GM21825 (cell line): ENCODE data around the gene CAMK1.

Experiments
- ATAC-seq: cut with Tn5 transposase; IDR thresholded peaks from one replicate; pipeline ENCODE4 v1.9.1; 2021; ENCODE audit warnings: mild to moderate bottlenecking, moderate library complexity; ENCODE audit not compliant: unreplicated experiment

The CAMK1 gene

DNA sequence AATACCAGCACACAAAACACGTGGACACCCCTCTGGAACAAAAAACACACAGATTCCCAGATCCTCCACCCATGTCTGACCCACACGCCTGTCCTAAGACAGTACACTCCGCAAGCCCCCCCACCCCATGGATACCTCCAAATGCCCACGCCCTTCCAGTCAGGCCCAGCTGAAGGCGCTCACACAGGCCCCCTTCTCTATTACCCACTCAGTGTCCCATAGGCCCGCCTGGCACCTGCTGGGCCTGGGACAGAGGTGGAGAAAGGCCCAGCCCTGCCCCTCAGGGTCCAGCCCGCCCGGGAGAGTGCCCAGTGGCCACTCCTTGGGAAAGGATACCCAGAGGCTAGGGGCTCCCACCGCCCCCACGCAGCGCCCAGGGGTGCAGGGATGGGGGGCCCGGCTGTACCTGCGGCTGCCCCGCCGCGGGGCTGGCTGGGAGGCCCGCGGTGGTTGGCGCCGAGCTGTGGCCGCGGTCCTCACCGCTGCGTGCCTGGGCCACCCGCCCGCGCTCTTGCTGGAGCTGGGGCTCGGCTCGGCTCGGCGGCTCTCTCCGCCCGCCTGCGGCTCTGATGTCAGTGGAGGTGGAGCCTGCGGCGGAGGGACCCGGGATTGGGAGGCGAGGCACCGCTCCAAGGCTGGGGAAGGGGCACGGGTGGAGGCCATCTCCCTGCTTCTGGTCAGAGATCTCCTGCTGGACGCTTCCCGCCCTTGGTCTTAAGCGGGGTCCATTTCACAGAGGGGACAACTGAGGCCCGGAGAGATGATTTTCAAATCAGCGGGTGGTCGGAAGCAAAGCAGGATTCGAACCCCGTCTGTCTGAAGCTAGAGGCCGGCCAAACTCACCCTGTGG lies at the start of gene CAMK1:
Gene CAMK1, minus strand, starts transcription at position 522 of the 850 bp plus-strand sequence. CDS start 2,198 bp downstream, outside the sequence.
- ATAC-seq = no peak

DNA sequence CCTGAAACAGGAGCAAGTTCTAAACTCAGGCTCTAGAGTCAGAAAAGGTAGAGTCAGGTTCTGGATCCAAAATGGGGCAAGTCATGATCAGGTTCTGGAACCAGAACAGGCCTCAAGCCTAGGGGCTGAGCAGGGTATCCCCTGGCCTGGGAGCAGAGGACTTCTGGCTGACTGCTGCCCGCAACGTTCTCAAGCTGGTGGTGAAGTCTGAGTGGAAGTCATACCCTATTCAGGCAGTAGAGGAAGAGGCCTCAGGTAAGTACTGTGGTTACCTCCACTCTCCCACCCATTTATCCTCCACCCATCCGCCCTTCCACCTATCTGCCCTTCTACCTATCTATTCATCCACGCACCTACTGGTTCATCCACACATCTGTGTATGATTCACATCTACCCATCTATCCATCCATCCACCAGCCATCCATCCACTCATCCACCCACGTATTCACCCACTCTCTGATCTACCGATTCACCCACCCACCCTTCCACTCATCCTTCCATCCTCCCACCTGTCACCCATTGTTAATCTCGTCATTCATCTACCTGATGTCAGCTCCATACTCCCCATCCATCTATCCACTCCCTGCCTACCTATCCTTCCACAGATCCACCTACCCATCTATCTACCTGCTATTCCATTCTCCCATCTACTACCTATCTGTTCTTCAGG lies 49.1 kb upstream of the CAMK1 start:
- no peak for ATAC-seq

DNA sequence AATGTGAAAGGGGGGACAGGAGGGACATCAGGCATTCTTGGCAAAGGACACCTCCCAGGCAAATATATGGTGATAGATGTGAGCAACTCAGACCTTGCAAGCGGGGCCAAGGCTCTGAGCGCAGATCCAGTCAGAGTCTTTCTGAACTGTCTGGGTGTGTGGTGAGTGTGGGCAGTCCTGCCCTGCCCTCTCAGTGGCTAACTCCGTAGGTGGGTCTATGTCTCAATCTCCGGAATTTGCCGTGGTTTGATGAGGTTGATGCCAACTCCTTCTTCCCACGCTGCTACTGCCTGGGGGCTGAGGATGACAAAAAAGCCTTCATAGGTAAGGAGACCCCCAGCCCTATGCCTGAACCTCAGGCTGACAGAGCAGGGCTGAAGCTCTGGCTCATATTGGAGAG lies 47.7 kb upstream of the CAMK1 start:
- no peak for ATAC-seq

DNA sequence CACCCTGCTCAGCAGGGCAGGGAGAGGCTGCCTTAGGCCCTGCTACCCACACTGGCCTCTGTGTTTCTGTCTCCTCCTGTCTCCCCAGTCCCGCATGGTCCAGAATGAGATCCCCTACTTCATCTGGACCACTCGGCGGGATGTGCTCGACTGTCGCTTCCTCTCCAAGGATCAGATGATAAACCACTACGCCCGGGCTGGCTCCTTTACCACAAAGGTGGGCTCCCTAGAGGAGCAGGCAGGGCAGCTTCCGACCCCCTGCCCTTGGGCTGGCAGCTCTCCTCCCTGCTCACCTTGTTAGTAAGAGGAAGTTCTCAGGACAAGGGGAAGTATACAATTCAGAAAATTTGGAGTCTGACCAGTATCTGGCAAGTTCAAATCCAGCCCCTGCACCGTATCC lies 46.2 kb upstream of the CAMK1 start:
- no peak for ATAC-seq

DNA sequence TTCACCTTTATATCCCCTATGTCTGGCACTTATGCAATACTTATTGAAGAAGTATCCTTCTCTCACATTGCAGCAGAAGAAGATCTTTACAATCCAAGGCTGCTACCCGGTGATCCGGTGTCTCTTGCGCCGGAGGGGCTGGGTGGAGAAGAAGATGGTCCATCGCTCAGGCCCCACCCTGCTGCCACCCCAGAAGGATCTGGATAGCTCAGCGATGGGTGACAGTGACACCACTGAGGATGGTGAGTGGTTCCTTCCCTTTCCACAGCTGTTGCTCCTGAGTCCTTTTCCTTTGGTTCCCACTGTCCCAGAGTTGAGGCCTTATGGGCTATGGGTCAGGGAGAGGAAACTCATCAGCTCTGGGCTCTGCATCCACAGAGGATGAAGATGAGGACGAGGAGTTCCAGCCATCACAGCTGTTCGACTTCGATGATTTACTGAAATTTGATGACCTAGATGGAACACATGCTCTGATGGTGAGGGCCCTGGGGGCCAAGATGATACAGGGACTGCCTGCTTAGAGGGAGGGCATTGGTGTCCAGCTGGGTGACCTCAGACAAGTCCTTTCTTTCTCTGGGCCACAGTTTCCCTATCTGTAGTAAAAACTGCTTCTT lies 43.2 kb upstream of the CAMK1 start:
- ATAC-seq = no peak

DNA sequence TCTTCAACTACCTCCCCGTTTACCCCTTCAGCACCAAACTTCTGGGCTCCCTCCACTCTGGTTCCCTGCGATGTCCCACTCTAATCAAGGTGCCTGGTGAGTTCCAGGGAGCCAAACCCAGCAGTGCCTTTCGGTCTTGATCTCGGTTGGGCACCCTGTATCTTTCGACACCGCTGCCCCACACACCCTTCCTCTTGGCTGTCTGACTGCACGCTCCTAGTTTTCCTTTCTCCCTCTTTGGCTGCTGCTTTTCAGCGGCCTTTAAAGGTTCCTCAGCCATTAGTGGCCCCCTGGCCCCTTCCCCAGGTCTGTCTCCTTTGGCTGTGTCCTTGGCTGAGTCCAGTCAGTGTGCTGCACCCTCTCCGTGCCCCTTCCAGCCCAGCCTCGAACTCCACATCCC lies 41.1 kb upstream of the CAMK1 start:
- no peak for ATAC-seq

DNA sequence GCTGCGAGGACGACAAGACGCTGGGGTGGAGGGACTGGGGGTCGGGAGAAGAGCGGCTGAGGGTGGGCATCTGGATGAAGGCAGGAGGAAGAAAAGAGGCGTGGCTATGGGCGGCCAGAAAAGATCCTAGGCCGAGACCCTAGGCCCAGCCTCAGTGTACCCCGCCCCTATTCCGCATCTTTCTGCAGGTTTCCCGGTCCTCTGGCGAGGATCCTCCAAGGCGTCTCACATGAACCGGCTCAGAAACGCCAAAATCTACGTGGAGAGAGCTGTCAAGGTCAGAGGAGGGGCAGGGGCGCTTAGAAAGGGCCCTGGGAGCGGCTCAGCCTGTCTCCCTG lies 40.7 kb upstream of the CAMK1 start:
- ATAC-seq = no peak

DNA sequence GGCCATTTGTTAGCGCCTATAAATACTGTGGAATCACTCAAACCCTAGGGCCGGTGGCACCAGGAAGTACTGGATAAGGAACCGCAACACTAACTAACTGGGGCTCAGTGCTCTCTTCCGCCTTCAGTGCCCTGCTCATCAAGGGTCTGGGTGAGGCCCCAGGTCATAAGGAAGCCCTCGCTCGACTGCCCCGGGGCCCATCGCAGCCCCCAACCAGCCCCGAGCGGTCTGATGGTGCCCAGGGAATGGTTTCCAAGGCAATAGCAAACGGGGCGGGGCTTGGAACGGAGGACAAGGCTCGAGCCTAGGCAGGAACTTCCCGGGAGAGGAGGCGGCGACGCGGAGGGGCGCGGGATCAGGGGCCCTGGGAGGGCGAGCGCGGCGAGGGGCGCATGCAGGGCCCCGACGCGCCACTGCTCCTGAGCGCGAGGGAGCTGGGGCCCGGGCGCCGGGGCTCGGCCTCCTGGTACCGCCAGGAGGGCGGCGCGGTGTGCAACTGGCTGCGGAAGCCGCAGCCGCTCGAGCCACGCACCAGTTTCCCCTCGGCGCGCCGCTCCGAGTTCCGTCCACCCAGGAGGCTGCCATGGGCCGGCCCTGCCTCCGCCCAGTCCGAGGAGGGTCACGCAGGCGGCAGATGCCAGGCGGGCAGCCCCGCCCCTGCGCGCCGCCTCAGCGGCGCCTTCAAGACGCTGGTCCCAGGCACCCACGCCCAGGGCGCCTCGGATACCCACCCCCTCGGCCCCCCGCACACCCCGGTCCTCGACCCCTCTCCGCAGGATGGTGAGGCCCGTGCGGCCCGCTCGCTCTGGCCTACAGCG lies 40.1 kb upstream of the CAMK1 start, which contains the start of gene TTLL3:
Gene TTLL3, plus strand, starts transcription at position 648 of the 818 bp plus-strand sequence. CDS start 400 bp downstream, outside the sequence.
- peak; percentile 40 for ATAC-seq

DNA sequence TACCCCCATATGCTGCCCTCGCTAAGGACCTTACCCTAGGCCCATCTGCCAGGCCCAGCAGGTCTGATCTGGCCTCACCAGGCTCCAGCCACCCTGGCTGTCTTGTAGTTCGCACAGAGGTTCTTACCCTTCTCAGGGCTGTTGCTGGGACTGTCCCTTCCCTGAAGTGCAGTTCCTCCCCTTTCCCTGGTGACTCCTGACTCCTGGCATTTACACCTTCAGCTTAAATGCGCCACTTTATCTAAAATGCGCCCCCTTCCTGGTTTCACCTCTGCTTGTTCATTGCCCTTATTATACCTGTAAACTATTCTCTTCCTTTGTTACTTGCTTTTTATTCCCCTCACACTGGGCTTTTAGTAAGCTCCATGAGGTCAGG lies 39.5 kb upstream of the CAMK1 start:
- no peak for ATAC-seq

DNA sequence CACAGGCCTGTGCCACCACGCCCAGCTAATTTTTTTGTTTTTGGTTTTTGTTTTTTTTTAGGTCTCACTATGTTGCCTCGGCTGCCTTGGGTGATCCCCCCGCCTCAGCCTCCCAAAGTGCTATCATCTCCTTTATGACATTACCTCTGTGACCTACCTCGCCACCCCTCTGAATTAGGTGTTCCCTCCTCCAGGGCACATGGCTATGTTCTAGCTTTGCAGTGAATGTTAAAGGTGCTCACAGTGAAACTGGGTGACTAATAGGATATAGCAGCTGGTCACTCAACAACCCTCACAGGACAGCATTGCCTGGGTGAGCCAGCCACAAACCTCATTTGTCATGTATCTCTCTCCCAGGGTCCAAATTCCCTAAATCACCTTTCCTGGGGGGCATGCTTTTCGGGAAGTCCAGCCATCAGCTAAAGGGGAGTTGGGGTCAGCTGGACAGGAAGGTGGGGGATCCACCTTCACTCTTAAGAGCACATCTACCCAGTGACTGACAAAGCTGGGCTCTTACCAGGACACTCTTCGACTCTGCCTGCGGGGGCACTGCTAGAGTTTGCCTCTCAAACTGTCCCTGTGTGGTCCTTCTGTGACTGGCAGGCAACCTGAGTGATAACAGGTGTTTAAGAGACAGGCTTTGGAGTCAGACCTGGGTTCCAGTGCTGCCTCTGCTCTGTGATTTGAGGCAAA lies 38.7 kb upstream of the CAMK1 start:
- ATAC-seq = peak; percentile 43

DNA sequence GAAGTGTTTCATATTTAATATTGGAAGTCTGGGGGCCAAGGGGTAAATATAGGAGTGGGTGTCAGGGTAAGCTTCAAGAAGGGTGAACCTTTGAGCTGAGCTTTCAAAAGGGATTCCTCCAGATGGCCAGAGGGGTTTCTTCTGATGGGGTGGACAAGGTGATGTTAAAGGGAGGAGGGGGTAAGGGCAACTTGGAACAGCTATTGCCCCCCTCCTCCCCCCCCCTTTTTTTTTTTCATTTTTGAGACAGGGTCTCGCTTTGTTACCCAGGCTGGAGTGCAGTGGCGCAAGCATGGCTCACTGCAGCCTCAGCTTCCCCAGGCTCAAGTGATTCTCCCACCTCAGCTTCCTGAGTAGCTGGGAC lies 38.2 kb upstream of the CAMK1 start:
- no peak for ATAC-seq

DNA sequence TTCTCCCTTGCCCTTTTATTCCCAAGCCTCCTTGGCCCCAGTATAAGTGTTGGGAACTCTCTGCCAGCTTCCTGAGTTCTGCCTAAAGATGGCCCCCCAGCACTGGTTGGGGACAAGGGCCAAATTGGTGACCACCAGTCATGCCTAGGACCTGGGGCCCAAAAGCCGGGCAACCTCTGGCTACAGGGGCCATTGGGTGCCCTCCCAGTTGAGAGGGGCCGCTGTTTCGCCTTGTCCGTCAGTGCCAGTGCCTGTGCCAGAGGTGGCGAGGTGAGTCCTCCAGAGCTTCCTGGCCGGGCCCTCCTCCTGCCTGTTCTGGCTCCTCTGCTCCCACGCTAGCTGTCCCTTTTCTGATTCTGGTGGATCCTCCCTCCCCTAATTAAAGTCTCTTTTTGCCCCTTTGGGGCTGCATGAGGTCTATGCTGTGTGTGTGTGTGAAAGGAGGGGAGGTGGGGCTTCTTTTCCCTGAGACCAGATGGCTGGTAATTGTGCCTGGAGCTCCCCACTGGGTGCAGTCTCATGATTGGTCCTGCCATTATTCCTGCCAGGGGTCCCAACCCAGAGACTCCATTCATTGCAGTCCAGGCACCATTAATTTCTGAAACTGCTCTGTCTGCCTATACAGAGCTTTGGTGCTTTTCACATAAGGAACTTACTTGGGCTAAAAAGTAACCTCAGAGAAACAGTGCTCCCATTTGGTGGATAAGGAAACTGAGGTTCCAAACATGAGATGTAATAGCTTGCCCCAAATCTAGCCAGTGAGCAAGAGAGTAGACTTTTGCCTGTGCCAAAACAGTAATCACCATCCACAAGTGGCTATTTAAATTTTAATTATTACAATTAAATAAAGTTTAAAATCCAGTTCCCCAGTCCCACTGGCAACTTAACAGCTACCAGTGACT lies 37.2 kb upstream of the CAMK1 start:
- ATAC-seq = no peak

DNA sequence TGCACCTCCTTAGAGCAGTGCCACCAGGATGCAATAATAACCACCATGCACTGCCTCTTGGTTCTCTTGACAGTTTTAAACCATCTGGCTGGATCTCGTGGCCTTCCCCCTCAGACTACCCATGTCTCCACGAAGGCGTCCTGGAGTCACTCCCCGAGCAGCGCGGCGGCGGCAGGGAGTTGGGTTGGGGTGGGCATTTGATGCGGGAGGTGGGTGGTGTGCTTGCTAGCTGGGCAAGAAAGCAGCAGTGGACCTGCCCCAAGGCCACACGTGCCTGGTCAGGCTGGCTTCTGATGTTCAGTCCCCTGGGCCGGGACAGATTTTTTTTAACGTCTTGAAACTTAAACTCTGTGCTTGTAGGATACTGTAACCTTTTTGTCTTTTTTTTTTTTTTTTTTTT lies 36.4 kb upstream of the CAMK1 start:
- ATAC-seq = no peak

DNA sequence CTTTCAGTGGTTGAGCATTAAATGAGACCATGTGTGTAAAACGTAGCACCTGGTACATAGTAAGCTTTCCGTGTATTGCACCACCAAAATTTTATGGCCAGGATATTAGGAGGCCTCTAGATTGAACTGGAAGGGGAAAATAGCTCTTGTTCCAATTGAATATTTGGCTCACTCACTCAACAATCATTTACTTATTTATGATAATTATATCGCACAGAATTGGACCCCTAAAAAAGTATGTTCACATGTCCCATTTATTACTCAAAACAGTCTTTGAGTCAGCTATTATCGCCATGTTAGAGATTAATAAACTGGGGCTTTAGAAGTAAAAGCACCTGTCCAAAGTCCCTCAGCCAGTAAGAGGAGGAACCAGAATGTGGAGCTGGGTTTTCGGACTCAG lies 35.2 kb upstream of the CAMK1 start:
- ATAC-seq = no peak

DNA sequence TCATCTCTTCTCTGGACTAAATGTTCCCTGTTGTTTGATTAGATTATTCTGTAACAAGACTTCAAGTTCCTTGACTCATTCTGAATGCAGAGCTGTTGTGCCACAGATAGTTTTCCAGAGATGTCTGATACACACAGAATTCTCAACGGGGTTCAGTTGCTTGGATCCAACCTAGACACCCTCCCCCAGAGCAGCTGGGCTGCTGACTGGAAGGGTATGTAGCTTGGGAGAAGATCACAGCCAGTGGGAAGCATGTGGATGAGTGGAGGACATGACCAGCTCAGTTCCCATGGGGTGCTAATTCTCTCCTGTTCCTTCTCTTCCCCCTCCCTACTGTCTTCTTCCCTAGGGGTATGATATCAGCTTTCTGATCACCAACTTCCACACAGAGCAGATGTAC lies 33.7 kb upstream of the CAMK1 start:
- no peak for ATAC-seq

DNA sequence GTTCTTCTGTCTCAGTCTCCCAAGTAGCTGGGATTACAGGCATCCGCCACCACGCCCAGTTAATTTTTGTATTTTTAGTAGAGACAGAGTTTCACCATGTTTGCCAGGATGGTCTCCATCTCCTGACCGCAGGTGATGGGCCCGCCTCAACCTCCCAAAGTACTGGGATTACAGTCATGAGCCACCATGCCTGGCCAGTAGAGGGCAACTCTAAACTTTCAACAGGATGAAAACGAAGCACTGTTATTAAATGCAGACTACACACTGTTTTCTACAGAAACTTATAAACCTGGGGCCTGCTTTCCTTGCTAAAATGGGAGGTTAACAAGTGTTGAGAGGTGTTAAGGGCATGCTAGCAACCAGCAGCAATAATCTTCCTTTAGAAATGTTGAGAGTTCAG lies 30.8 kb upstream of the CAMK1 start:
- no peak for ATAC-seq

DNA sequence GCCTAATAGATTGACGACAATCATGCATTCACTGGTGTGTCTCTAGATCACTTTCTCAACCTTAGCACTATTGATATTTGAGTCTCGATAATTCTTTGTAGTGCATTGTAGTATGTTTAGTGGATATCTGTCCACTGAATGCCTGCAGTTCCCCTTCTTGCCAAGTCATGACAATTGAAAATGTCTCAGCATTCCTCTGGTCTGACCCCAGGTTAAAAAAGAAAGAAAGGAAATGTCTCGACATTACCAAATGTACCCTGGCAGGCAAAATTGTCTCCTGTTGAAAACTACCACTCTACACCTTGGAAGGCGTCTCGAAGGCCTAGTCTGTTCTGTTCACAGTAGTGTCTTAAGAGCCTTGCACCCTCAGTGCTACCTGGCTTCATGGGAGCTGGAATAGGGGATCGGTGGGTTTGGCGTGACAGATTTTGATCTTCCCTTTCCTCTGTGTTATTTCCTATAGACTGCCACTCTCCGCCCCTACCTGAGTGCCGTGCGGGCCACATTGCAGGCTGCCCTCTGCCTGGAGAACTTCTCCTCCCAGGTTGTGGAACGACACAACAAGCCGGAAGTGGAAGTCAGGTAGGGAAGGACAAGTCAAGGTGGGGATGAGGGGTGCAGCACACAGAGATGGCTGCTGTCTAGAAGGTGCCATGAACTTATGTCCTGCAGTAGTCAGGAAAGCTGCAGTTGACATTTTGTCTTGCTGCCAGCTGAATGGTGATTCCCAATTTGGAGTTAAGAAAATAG lies 27.6 kb upstream of the CAMK1 start:
- ATAC-seq = no peak

DNA sequence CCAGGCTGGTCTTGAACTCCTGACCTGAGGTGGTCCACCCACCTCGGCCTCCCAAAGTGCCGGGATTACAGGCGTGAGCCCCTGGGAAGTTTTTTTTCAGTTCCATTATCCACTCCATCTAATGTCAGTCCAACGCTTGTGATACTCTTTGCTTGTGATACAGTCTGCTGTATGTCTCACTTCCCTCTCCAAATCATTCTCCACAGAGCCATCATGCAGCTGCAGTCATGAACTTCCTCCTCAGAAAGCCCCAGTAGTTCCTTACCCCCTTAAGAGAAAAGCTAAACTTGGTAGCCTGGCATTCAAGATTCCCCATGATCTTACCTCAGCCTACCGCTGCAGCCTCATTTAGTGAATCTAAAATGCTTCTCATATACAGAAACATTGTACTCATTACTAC lies 25.5 kb upstream of the CAMK1 start:
- ATAC-seq = no peak

DNA sequence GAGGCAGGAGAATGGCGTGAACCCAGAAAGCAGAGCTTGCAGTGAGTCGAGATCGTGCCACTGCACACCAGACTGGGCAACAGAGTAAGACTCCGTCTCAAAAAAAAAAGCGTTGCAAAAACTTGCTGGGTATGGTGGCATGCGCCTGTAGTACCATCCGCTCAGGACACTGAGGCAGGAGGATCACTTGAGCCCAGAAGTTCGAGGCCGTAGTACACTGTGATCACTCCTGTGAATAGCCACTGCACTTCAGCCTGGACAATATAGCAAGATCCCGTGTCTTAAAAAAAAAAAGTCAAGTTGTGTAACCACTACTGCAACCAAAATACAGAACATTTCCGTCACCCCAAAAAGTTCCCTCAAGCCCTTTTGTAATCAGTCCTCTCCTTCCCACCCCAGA lies 24.7 kb upstream of the CAMK1 start:
- no peak for ATAC-seq
